VCaP (cell line): ENCODE measurements around the gene SMARCC2.
"Not testable (repeated sequence)": the region's sequence is repeated elsewhere in the genome, so short reads cannot be mapped to it uniquely, and the experiment has no call there.

Experiments used
- H3K27ac ChIP-seq: fragments of 450-650 bp; 2 replicates; pipeline ENCODE4 v1.5.1; 2017
- CTCF ChIP-seq: fragments of 450-650 bp; conservative IDR thresholded peaks from 2 replicates; pipeline ENCODE4 v1.5.1; 2017; ENCODE audit warnings: mild to moderate bottlenecking, moderate library complexity

Gene SMARCC2

DNA sequence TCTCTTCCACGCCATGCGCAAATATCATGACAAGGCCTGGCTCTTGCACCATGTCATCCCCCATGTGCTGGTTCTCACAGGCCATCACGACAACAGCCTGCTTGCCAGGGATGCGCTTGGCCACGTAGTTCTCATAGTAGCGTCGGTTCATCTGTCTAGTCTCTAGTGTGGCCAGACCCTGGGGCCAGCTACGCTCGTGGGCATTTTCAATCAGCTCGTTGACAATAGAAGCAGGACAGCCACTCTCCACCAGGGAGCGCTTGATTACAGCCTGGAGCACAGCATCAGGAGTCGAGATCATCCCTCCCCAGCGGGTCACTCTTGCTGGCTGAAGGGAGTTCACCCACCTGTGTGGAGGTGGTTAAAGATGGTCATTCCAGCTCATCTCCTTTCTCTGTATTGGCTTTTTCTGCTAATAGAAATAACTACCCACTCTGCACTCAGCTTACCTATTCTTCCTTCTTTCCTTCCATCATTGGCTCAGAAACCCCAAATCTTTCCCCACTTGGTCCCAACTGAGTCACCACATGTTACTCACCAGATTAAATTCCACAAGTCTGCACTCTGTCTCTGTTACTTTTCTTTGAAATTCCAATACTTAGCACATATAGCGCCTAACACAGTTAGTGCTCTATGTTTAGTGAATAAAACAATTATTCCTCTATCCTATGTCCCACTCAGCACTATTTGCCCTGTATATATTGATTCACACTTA is 17.3 kb upstream of the SMARCC2 start:
- H3K27ac ChIP-seq: peak overlapping the region; percentile 26; the same call in 1 of the 2 replicates
- peak; percentile 90 for TF ChIP-seq CTCF

- peak; percentile 9; the same call in 1 of the 2 replicates for TF ChIP-seq CTCF
- peak overlapping the region; percentile 26; the same call in 1 of the 2 replicates for H3K27ac ChIP-seq
These were observed 16.2 kb upstream of the SMARCC2 start for GRCh38 chr12:56205445-56205844.

DNA sequence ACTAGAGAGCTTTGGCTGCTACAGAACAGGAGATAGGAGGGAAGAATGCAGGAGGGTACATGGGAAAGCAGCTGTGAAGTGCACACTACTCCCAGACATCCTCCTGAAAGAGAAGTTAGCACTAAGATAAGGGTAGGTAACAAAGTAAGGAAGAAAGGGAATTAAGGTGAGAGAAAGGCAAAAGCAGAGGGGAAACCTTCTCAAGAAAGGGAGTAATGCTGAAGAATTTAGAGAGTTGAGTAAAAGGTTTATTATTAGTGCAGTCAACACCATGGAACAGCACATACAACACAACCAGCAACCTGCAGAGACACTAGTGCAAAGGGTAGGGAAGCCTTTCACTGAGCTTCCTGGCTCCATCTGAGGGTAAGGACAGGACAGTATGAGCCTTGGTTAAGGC is 15.0 kb upstream of the SMARCC2 start:
- H3K27ac ChIP-seq: no peak overlapping the region
- TF ChIP-seq CTCF: no peak

- no peak for TF ChIP-seq CTCF
- peak overlapping the region; percentile 44 for H3K27ac ChIP-seq
These were observed 13.6 kb upstream of the SMARCC2 start for GRCh38 chr12:56202838-56203237.

GRCh38 chr12:56202366-56202765 is 13.1 kb upstream of the SMARCC2 start:
- H3K27ac ChIP-seq: peak overlapping the region; percentile 44
- no peak for TF ChIP-seq CTCF

- H3K27ac ChIP-seq: no peak overlapping the region
- TF ChIP-seq CTCF: no peak
These were observed 9.6 kb upstream of the SMARCC2 start for GRCh38 chr12:56198836-56199235.

DNA sequence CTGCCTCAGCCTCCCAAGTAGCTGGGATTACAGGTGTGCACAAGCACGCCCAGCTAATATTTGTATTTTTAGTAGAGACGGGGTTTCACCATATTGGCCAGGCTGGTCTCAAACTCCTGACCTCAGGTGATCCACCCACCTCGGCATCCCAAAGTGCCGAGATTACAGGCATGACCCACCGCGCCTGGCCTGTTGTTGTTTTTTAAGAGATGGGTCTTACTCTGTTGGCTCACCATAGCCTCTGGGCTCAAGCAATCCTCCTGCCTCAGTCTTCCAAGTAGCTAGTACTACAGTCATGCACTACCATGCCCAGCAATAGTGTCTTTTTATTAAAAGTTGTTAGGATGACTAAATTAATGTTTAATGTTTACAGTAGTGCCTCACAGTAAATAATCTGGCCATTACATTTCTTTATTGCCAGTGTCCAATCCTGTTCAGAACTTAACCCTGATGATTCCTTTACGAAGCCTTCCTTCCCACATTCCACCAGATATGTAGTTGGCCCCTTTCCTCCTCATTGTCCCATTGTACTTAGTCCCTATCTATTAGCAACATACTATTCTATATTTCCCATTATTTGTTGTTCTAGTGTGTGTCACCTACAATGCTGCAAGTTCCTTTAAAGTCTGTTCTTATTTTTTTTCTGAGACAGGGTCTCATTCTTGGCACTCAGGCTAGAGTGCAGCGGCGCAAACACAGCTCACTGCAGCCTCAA is 8.8 kb upstream of the SMARCC2 start:
- no peak for TF ChIP-seq CTCF
- no peak overlapping the region for H3K27ac ChIP-seq

DNA sequence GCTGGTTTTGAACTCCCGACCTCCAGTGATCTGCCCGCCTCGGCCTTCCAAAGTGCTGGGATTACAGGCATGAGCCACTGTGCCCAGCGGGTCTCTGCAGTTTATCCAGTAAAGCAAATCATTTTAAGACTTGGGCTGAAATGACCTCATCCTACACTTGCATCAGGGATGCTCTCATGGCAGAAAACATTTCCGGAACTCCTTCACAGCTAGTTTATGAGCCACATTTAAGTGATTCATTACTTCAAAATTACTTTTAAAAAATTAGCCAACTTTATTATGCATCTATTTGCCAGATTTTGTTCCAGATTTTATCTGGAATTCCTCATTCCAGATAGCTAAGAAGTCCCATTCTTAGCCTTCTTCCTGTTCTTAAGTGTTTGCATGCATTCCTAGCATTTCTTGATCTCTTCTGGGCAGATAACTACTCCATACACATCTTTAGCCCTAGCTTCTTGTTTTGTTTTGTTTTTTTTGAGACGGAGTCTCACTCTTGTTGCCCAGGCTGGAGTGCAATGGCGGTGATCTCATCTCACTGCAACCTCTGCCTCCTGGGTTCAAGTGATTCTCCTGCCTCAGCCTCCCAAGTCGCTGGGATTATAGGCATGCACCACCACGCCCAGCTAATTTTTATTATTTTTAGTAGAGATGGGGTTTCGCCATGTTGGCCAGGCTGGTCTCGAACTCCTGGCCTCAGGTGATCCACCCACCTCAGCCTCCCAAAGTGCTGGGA is 7.7 kb upstream of the SMARCC2 start:
- not testable (repeated sequence) for H3K27ac ChIP-seq
